A673 (cell line): ENCODE measurements around the gene TOR2A.

Experiments used
- CTCF ChIP-seq: fragments of 300-800, 200-600 bp; sonication (generic); conservative IDR thresholded peaks from 2 replicates; pipeline ENCODE4 v1.5.1; 2017; ENCODE audit warnings: low read depth, mild to moderate bottlenecking, antibody characterized with exemption, low read length, moderate library complexity, mixed read lengths
- EZH2 ChIP-seq: fragments of 200-600 bp; sonication (generic); IDR thresholded peaks from 2 replicates; pipeline ENCODE4 v1.6.1; 2017; ENCODE audit warnings: borderline replicate concordance, low read depth, mild to moderate bottlenecking, mixed read lengths, antibody characterized with exemption, low read length; ENCODE audit not compliant: poor library complexity, severe bottlenecking

GRCh38 chr9:127720031-127720864 is 14.8 kb downstream of the TOR2A start:
- TF ChIP-seq CTCF (no peak), EZH2 (no peak)
